Lower leg skin (tissue), 3 donors: ENCODE measurements around the gene EVI2A.

Source experiments
- CTCF ChIP-seq, 3 donors: fragments of 450-650 bp; IDR thresholded peaks; one replicate each; pipeline ENCODE4 v1.5.1; 2016; ENCODE audit warnings: antibody characterized with exemption in 3 of 3, mild to moderate bottlenecking in 3 of 3, moderate library complexity in 2 of 3
- POLR2A ChIP-seq, 2 donors: fragments of 450-650 bp; IDR thresholded peaks; one replicate each; pipeline ENCODE4 v1.6.1; 2016 to 2017; ENCODE audit warnings: antibody characterized with exemption in 2 of 2, mild to moderate bottlenecking in 1 of 2, moderate library complexity in 1 of 2

DNA sequence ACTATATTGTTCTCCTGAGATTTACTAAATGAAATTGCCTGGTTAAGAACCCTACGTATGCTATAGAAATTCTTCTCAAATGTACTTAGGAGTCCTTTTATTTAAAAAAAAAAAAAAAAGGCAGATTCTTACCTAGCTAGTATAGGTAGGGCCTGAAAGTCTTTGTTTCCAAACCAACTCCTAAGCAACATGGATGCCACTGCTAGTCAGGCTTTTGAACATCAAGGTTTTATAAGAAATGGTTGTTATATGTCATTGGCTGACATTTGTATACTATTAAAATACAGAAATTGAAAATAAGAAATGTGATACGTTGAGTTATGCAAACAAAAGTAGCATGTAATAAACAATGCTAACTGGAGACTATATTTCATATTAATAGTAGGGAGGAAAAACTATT lies 1.2 kb downstream of the EVI2A start:
- TF ChIP-seq CTCF (IDR thresholded peaks at IDR 0.05): no peak
- no peak for TF ChIP-seq POLR2A (IDR thresholded peaks at IDR 0.05)
